ENCODE data around the gene KRTAP5-6.

GRCh38 chr11:1727861-1728260 lies 30.9 kb downstream of the KRTAP5-6 start:
- TF ChIP-seq CTCF (IDR thresholded peaks at IDR 0.05) (no peak), EP300 (IDR thresholded peaks at IDR 0.05) (no peak), POLR2AphosphoS5 (IDR thresholded peaks at IDR 0.05) (no peak), POLR2A (IDR thresholded peaks at IDR 0.05) (no peak)

All from stomach (tissue), 4 donors.